Tibial nerve (tissue), 4 donors: ENCODE results near the gene KRT28. TPM values are rescaled to one million over a fixed set of nuclear protein-coding genes. Genes with fewer than 3 reads are reported as not detected.
A peak's percentile ranks its signal among the peaks of the same experiment; 100 is the strongest.
"Not testable (repeated sequence)": the region's sequence is repeated elsewhere in the genome, so short reads cannot be mapped to it uniquely, and the experiment has no call there.

Source experiments
- DNase-seq, 2 donors: peaks; one replicate each; pipeline ENCODE4 v3.0.0-alpha.2; 2019; ENCODE audit warnings: low spot score in 2 of 2
- H3K27ac ChIP-seq, 4 donors: fragments of 200-600 bp; sonication (generic) in 3 of 4; one replicate each; pipeline ENCODE4 v1.5.1; 2017 to 2019; ENCODE audit warnings: mild to moderate bottlenecking in 1 of 4
- H3K27me3 ChIP-seq, 2 donors: fragments of 200-600 bp; sonication (generic) in 1 of 2; one replicate each; pipeline versions ENCODE4 v1.5.1 to v1.6.0; 2017 to 2019
- H3K36me3 ChIP-seq, 3 donors: fragments of 200-600 bp; sonication (generic); one replicate each; pipeline ENCODE4 v1.5.1; 2018 to 2019
- H3K4me1 ChIP-seq, 4 donors: fragments of 200-600 bp; sonication (generic) in 3 of 4; one replicate each; pipeline ENCODE4 v1.5.1; 2017 to 2019
- H3K4me3 ChIP-seq, 4 donors: fragments of 200-600 bp; sonication (generic) in 3 of 4; one replicate each; pipeline ENCODE4 v1.5.1; 2017 to 2019; ENCODE audit warnings: mild to moderate bottlenecking in 1 of 4, moderate library complexity in 1 of 4
- H3K9me3 ChIP-seq, 4 donors: fragments of 200-600 bp; sonication (generic) in 3 of 4; one replicate each; pipeline ENCODE4 v1.5.1; 2017 to 2019
- EP300 ChIP-seq, 2 donors: sonication (generic); formaldehyde crosslinking; IDR thresholded peaks; one replicate each; pipeline ENCODE4 v1.6.1; 2017; ENCODE audit warnings: antibody characterized with exemption in 2 of 2, mild to moderate bottlenecking in 1 of 2
- POLR2A ChIP-seq, 2 donors: fragments of 450-650 bp; IDR thresholded peaks; one replicate each; pipeline ENCODE4 v1.6.1; 2017; ENCODE audit warnings: antibody characterized with exemption in 2 of 2, mild to moderate bottlenecking in 2 of 2, moderate library complexity in 2 of 2
- WGBS, 2 donors: methylation state at CpG; one replicate each; pipeline ENCODE4 v1.1.5; 2018; 5-methylcytosine and 5-hydroxymethylcytosine counted together
- total RNA-seq, 4 donors: library from RNA; depleted of rRNA; stranded (reverse); fragments of >200 nt; gene quantifications; one replicate each; pipeline ENCODE4 v1.1.0, GENCODE V29; 2016
- TF ChIP-seq, protein P1 (sequence below), 5 experiments: fragments of 200-600 bp in 3 of 5; fragments of 450-650 bp in 2 of 5; sonication (generic) in 3 of 5; IDR thresholded peaks; one replicate each; pipeline ENCODE4 v1.5.1; 2016 to 2019; ENCODE audit warnings: antibody characterized with exemption in 5 of 5, mild to moderate bottlenecking in 3 of 5, moderate library complexity in 2 of 5

Gene KRT28
- total RNA-seq, 4 donors from 2014 or later = not detected

DNA sequence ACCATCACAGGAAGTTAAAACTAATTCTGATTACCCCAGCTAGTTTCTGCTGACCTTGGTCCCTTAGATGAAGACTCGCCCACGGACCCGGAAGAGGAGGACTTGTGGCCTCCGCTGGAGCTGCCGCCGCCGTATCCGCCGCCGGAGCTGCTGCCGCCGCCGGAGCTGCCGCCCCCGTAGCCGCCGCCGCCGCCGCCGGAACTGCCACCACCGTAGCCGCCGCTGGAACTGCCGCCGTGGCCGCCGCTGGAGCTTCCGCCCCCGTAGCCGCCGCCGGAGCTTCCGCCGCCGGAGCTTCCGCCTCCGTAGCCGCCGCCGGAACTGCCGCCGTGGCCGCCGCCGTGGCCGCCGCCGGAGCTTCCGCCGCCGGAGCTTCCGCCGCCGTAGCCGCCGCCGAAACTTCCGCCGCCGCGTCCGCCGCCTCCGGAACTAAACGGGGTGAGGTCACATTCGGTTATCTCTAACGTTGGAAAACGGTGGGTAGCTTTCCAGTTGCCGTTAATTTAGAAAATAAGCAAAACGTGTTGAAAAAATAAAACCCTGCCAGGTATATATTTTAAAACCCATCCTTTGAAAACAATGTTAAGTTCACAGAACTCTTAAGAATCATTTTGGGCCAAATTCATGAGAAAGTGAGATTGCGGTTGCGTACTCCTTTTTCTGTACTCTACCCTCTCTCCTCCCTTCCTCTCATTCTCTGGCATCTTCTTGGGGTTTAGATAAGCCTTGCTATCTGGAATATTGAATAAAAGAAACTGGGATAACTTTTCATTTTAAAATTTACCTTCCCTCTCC is 19.2 kb upstream of the KRT28 start:
- Histone ChIP-seq H3K36me3 (peaks cover 0 to 22% (median 0%) of the 10 kb centered on the region in 3 donors), H3K27me3 (no peaks in the 10 kb centered on the region), H3K4me3 (peak overlapping the region; percentile 41 to 77 (median 66)), H3K27ac (peak overlapping the region; percentile 74 to 95 (median 91)), H3K9me3 (no peaks in the 10 kb centered on the region), H3K4me1 (peaks cover 0 to 30% (median 10%) of the 10 kb centered on the region in 4 donors)
- peak; percentile 52 to 61 for DNase-seq
- WGBS, 2 donors = 1% methylated on average over 49 to 68 of the region's 73 CpGs
- TF ChIP-seq, protein P1, sequence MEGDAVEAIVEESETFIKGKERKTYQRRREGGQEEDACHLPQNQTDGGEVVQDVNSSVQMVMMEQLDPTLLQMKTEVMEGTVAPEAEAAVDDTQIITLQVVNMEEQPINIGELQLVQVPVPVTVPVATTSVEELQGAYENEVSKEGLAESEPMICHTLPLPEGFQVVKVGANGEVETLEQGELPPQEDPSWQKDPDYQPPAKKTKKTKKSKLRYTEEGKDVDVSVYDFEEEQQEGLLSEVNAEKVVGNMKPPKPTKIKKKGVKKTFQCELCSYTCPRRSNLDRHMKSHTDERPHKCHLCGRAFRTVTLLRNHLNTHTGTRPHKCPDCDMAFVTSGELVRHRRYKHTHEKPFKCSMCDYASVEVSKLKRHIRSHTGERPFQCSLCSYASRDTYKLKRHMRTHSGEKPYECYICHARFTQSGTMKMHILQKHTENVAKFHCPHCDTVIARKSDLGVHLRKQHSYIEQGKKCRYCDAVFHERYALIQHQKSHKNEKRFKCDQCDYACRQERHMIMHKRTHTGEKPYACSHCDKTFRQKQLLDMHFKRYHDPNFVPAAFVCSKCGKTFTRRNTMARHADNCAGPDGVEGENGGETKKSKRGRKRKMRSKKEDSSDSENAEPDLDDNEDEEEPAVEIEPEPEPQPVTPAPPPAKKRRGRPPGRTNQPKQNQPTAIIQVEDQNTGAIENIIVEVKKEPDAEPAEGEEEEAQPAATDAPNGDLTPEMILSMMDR (IDR thresholded peaks at IDR 0.05) = peak in 2 of 5 experiments; percentile 12 to 42
- peak in 1 of 2 donors; percentile 55 for TF ChIP-seq EP300 (IDR thresholded peaks at IDR 0.05)
- TF ChIP-seq POLR2A (IDR thresholded peaks at IDR 0.05) = peak; percentile 45 to 75

DNA sequence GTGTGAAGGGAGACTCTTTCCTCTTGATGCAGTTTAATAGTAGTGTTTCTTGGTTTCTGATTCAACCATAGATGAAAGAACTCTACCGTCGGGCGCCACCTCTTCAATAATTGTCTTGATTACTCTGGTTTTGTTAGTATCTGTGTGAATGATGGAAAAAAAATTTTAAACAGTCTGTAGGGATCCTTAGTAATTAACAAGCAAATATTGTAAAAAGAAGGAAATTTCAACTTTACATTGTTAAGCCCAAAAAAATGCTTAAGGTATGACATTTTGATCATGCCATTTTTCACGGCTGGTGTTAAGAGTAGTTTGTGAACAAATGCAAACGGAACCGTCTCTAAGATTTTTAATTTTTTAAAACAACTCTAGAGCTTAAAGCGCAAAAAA is 18.6 kb upstream of the KRT28 start:
- Histone ChIP-seq H3K27me3 (no peaks in the 10 kb centered on the region), H3K36me3 (peaks cover 0 to 22% (median 0%) of the 10 kb centered on the region in 3 donors), H3K27ac (peak overlapping the region; percentile 74 to 95 (median 91)), H3K9me3 (no peaks in the 10 kb centered on the region), H3K4me1 (peaks cover 0 to 30% (median 10%) of the 10 kb centered on the region in 4 donors), H3K4me3 (peak overlapping the region; percentile 41 to 77 (median 66))
- TF ChIP-seq, protein P1 (IDR thresholded peaks at IDR 0.05) = no peak
- TF ChIP-seq EP300 (IDR thresholded peaks at IDR 0.05) = no peak
- no peak for TF ChIP-seq POLR2A (IDR thresholded peaks at IDR 0.05)
- WGBS, 2 donors = 18 to 20% methylated on average over 7 of the region's 7 CpGs
- DNase-seq = no peak

DNA sequence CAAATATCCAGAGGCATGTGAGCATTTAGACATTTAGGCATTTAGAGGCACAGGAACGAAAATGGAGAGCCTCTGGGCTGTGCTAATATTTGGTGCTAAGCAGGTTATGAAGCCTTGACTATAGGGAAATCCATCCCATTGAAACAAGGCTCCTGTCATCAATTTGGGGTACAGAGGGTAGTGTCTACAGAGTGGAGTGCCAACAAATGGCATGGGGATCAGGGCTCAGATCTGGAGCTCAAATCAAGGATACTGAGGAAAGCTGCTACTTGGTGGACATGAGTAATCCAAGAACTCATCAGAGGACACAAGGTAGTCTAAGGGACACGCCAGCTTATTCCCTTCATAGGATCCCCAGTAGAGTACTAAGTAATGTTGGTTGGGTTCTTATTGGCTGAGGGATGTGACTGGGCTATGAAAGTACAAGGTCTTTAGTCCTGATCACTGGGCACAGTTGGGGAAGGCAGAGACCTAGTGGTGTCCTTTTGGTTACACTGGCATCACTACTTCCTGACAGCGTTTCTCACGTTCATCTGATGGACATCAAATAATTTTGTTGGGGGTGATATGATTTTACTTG is 17.4 kb upstream of the KRT28 start:
- TF ChIP-seq EP300 (IDR thresholded peaks at IDR 0.05) (no peak), POLR2A (IDR thresholded peaks at IDR 0.05) (no peak)
- TF ChIP-seq, protein P1 (IDR thresholded peaks at IDR 0.05) = no peak
- no peaks in the 10 kb centered on the region for H3K9me3 ChIP-seq
- peaks cover 0 to 18% (median 0%) of the 10 kb centered on the region in 3 donors for H3K36me3 ChIP-seq
- H3K27me3 ChIP-seq = no peaks in the 10 kb centered on the region
- H3K4me3 ChIP-seq = no peak overlapping the region
- DNase-seq = no peak
- no peak overlapping the region for H3K27ac ChIP-seq
- H3K4me1 ChIP-seq = peaks cover 0 to 30% (median 10%) of the 10 kb centered on the region in 4 donors
- WGBS, 2 donors = 94 to 96% methylated on average over 4 of the region's 4 CpGs

DNA sequence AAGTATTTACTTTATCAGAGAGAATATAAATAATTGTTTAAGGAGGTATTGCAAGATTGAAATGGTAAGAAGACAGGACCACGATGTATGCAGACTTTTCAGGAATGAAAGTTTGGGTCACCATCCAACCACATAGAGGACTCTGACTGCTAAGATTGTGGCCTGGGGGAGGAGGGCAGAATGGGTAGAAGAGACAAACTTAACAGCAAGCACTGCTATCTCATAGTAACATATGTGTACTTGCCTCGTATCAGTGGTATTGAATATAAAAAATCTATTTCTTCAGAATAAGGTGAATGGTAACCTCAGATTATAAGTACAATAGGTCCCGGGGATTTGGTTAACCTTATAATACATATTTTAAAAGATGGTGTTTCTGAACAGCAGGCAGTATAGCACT is 16.8 kb upstream of the KRT28 start:
- 87 to 92% methylated on average over 3 of the region's 3 CpGs for WGBS, 2 donors
- no peak for DNase-seq
- Histone ChIP-seq H3K36me3 (peaks cover 0 to 12% (median 0%) of the 10 kb centered on the region in 3 donors), H3K27me3 (peaks cover 0 to 3% of the 10 kb centered on the region in 2 donors), H3K4me3 (no peak overlapping the region), H3K27ac (no peak overlapping the region), H3K9me3 (no peaks in the 10 kb centered on the region), H3K4me1 (peaks cover 0 to 30% (median 10%) of the 10 kb centered on the region in 4 donors)
- TF ChIP-seq POLR2A (IDR thresholded peaks at IDR 0.05) (no peak), EP300 (IDR thresholded peaks at IDR 0.05) (no peak)
- TF ChIP-seq, protein P1 (IDR thresholded peaks at IDR 0.05) = no peak

DNA sequence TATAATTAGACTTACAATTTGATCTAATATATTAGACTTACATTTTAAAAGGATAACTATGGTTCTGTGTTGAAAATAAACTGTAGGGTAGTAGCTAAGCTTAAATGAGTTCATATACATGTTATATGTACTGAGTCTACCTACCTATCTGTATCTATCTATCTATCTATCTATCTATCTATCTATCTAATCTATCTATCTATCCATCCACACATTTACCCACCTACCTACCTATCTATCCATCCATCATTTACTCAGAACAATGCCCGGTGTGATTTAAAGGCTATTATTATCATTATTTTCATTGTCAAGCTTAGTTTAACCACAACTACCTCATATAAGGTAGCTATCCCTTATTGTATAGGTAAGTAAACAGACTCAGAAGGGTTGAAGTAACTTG is 15.6 kb upstream of the KRT28 start:
- no peaks in the 10 kb centered on the region for H3K9me3 ChIP-seq
- WGBS, 2 donors = 93% methylated on average over 1 of the region's 1 CpG
- H3K4me1 ChIP-seq = peaks cover 0 to 22% (median 10%) of the 10 kb centered on the region in 4 donors
- DNase-seq = no peak
- H3K27me3 ChIP-seq = peaks cover 0 to 6% of the 10 kb centered on the region in 2 donors
- TF ChIP-seq POLR2A (IDR thresholded peaks at IDR 0.05) (no peak), EP300 (IDR thresholded peaks at IDR 0.05) (no peak)
- TF ChIP-seq, protein P1 (IDR thresholded peaks at IDR 0.05) = no peak
- peaks cover 0 to 12% (median 0%) of the 10 kb centered on the region in 3 donors for H3K36me3 ChIP-seq
- no peak overlapping the region for H3K4me3 ChIP-seq
- H3K27ac ChIP-seq = no peak overlapping the region

DNA sequence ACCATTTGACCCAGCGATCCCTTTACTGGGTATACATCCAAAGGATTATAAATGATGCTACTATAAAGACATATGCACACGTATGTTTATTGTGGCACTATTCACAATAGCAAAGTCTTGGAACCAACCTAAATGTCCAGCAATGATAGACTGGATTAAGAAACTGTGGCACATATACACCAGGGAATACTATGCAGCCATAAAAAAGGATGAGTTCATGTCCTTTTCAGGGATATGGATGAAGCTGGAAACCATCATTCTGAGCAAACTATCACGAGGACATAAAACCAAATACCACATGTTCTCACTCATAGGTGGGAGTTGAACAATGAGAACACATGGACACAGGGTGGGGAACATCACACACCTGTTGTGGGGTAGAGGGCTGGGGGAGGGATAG is 14.9 kb upstream of the KRT28 start:
- peaks cover 0 to 12% (median 0%) of the 10 kb centered on the region in 3 donors for H3K36me3 ChIP-seq
- 85 to 88% methylated on average over 3 of the region's 3 CpGs for WGBS, 2 donors

More for the DNA sequence above, 14.9 kb upstream of the KRT28 start:
- H3K27ac ChIP-seq, H3K4me3 ChIP-seq, H3K9me3 ChIP-seq, DNase-seq: not testable (repeated sequence)
- peaks cover 0 to 12% of the 10 kb centered on the region in 2 donors for H3K27me3 ChIP-seq
- peaks cover 0 to 15% (median 8%) of the 10 kb centered on the region in 4 donors for H3K4me1 ChIP-seq
